GM23338 (cell line): ENCODE data around the gene ABI2. TPM values are rescaled to one million over a fixed set of nuclear protein-coding genes. Genes with fewer than 3 reads are reported as not detected.

Experiments
- ATAC-seq: fragments of 200-7000 bp; cut with Tn5 transposase; 3 replicates; pipeline ENCODE4 v1.9.1; 2020
- DNase-seq: peaks from one replicate; pipeline ENCODE4 v3.0.0-alpha.2; 2015; ENCODE audit warnings: low spot score
- H2AFZ ChIP-seq: fragments of 200-600 bp; sonication (generic); 2 replicates; pipeline ENCODE4 v1.8.0; 2016; ENCODE audit warnings: antibody characterized with exemption, mild to moderate bottlenecking, moderate library complexity
- H3F3A ChIP-seq: fragments of 200-600 bp; sonication (generic); replicated peaks from 2 replicates; pipeline ENCODE4 v1.8.0; 2017; ENCODE audit warnings: antibody characterized with exemption, mixed run types, low read depth
- H3K27ac ChIP-seq: fragments of 200-600 bp; sonication (generic); 2 replicates; pipeline ENCODE4 v1.6.1; 2016; ENCODE audit warnings: low read depth
- H3K27me3 ChIP-seq: fragments of 200-600 bp; sonication (generic); 2 replicates; pipeline ENCODE4 v1.8.0; 2016; ENCODE audit warnings: mild to moderate bottlenecking, mixed run types, moderate library complexity; ENCODE audit not compliant: insufficient read depth
- H3K36me3 ChIP-seq: fragments of 200-600 bp; sonication (generic); 2 replicates; pipeline ENCODE4 v1.8.0; 2016; ENCODE audit warnings: mild to moderate bottlenecking; ENCODE audit not compliant: insufficient read depth
- H3K4me1 ChIP-seq: fragments of 200-600 bp; sonication (generic); 2 replicates; pipeline ENCODE4 v1.8.0; 2016; ENCODE audit warnings: mild to moderate bottlenecking, moderate library complexity; ENCODE audit not compliant: insufficient read depth
- H3K4me2 ChIP-seq: fragments of 200-600 bp; sonication (generic); 2 replicates; pipeline ENCODE4 v1.7.1; 2017; ENCODE audit warnings: mixed run types
- H3K4me3 ChIP-seq: fragments of 200-600 bp; sonication (generic); 2 replicates; pipeline ENCODE4 v1.6.1; 2016; ENCODE audit warnings: mixed run types
- H3K79me2 ChIP-seq: fragments of 200-600 bp; sonication (generic); replicated peaks from 2 replicates; pipeline ENCODE4 v1.8.0; 2017; ENCODE audit warnings: mild to moderate bottlenecking; ENCODE audit not compliant: insufficient read depth
- H3K9me2 ChIP-seq: fragments of 200-600 bp; sonication (generic); 2 replicates; pipeline ENCODE4 v1.8.0; 2017; ENCODE audit not compliant: insufficient read depth
- H4K20me1 ChIP-seq: fragments of 200-600 bp; sonication (generic); replicated peaks from 2 replicates; pipeline ENCODE4 v1.8.0; 2017; ENCODE audit warnings: mild to moderate bottlenecking; ENCODE audit not compliant: insufficient read depth
- H3K27ac Mint-ChIP-seq: 2 replicates; pipeline ENCODE4 v1.8.0; 2020; ENCODE audit warnings: inconsistent platforms, mild to moderate bottlenecking, moderate library complexity, mixed read lengths
- H3K27me3 Mint-ChIP-seq: 3 replicates; pipeline ENCODE4 v1.8.0; 2022; ENCODE audit warnings: low read depth, mild to moderate bottlenecking, moderate library complexity, mixed read lengths, inconsistent platforms; ENCODE audit not compliant: insufficient read depth, poor library complexity
- H3K36me3 Mint-ChIP-seq: 3 replicates; pipeline ENCODE4 v1.8.0; 2021; ENCODE audit warnings: low read depth, mild to moderate bottlenecking, inconsistent platforms, moderate library complexity, mixed read lengths
- H3K4me1 Mint-ChIP-seq: 3 replicates; pipeline ENCODE4 v1.8.0; 2020; ENCODE audit warnings: mild to moderate bottlenecking, inconsistent platforms, mixed read lengths
- H3K4me3 Mint-ChIP-seq: 3 replicates; pipeline ENCODE4 v1.8.0; 2021; ENCODE audit warnings: moderate library complexity, mild to moderate bottlenecking, inconsistent platforms, mixed read lengths
- H3K9me3 Mint-ChIP-seq: 3 replicates; pipeline ENCODE4 v1.8.0; 2020; ENCODE audit warnings: moderate library complexity, mild to moderate bottlenecking, inconsistent platforms, mixed read lengths
- CREB1 ChIP-seq: fragments of 250-450 bp; sonication (Bioruptor Pico); IDR thresholded peaks from 2 replicates; pipeline ENCODE4 v1.5.0; 2020; ENCODE audit warnings: low read depth, mild to moderate bottlenecking, moderate library complexity
- EZH2phosphoT487 ChIP-seq: fragments of 200-600 bp; sonication (generic); IDR thresholded peaks from one replicate; pipeline ENCODE4 v1.8.1; 2018; ENCODE audit warnings: antibody characterized with exemption; ENCODE audit not compliant: unreplicated experiment
- JUNB ChIP-seq: IDR thresholded peaks from one replicate; pipeline ENCODE4 v1.6.1; 2016; ENCODE audit warnings: antibody characterized with exemption; ENCODE audit not compliant: unreplicated experiment
- POLR2AphosphoS5 ChIP-seq: IDR thresholded peaks from 2 replicates; pipeline ENCODE4 v1.6.1; 2016; ENCODE audit warnings: antibody characterized with exemption, low read depth
- ZNF114 ChIP-seq: fragments of 250-450 bp; sonication (Bioruptor Pico); IDR thresholded peaks from 2 replicates; pipeline ENCODE4 v1.5.0; 2020; ENCODE audit warnings: mild to moderate bottlenecking, moderate library complexity
- ZNF331 ChIP-seq: fragments of 250-450 bp; sonication (Bioruptor Pico); IDR thresholded peaks from 2 replicates; pipeline ENCODE4 v1.5.0; 2020; ENCODE audit warnings: low read depth, mild to moderate bottlenecking, moderate library complexity
- polyA plus RNA-seq: library from polyadenylated mRNA; unstranded; fragments of >200 nt; fragmentation: Nextera tagmentation; extraction: Ambion mirVana; gene quantifications from 2 replicates; pipeline ENCODE4 v1.2.1, GENCODE V29; 2016
- total RNA-seq: library from RNA; depleted of rRNA; stranded (reverse); fragments of >200 nt; shearing (Covaris generic); gene quantifications from 2 replicates; pipeline ENCODE4 v1.2.3, GENCODE V29; 2014
- TF ChIP-seq, protein P1 (sequence below): fragments of 250-450 bp; sonication (Bioruptor Pico); IDR thresholded peaks from 2 replicates; pipeline ENCODE4 v1.5.0; 2020; ENCODE audit warnings: mild to moderate bottlenecking, moderate library complexity
- TF ChIP-seq, protein P2 (sequence below), 2 experiments: fragments of 200-600 bp in 1 of 2; sonication (generic) in 1 of 2; conservative IDR thresholded peaks; 2 replicates each; pipeline versions ENCODE4 v1.5.1 to v1.6.1; 2016 to 2017; ENCODE audit warnings: antibody characterized with exemption in 2 of 2, low read depth in 2 of 2, mild to moderate bottlenecking in 2 of 2, moderate library complexity in 1 of 2

The ABI2 gene
- total and polyA plus RNA-seq, 2 experiments from 2014 or later = 46.5 to 114 TPM

DNA sequence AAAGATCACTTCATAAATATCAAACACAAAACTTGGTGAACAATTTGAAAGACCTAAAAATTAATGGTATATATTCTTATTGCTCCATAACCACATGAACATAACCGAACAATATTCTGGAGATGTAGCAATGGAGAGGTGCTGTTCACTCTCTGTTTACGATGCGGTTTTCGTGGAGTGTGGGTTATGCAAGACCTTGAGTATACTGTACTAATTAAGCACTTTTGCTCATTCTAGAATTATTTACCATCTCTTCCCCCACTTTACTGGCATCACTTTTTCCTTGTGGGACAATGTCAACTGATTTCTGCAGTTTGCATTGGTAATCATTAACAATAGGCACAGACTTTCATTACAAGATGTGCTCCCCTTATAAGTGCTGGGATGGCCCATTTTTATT lies 109.3 kb downstream of the ABI2 start (continued):
- TF ChIP-seq, protein P1, sequence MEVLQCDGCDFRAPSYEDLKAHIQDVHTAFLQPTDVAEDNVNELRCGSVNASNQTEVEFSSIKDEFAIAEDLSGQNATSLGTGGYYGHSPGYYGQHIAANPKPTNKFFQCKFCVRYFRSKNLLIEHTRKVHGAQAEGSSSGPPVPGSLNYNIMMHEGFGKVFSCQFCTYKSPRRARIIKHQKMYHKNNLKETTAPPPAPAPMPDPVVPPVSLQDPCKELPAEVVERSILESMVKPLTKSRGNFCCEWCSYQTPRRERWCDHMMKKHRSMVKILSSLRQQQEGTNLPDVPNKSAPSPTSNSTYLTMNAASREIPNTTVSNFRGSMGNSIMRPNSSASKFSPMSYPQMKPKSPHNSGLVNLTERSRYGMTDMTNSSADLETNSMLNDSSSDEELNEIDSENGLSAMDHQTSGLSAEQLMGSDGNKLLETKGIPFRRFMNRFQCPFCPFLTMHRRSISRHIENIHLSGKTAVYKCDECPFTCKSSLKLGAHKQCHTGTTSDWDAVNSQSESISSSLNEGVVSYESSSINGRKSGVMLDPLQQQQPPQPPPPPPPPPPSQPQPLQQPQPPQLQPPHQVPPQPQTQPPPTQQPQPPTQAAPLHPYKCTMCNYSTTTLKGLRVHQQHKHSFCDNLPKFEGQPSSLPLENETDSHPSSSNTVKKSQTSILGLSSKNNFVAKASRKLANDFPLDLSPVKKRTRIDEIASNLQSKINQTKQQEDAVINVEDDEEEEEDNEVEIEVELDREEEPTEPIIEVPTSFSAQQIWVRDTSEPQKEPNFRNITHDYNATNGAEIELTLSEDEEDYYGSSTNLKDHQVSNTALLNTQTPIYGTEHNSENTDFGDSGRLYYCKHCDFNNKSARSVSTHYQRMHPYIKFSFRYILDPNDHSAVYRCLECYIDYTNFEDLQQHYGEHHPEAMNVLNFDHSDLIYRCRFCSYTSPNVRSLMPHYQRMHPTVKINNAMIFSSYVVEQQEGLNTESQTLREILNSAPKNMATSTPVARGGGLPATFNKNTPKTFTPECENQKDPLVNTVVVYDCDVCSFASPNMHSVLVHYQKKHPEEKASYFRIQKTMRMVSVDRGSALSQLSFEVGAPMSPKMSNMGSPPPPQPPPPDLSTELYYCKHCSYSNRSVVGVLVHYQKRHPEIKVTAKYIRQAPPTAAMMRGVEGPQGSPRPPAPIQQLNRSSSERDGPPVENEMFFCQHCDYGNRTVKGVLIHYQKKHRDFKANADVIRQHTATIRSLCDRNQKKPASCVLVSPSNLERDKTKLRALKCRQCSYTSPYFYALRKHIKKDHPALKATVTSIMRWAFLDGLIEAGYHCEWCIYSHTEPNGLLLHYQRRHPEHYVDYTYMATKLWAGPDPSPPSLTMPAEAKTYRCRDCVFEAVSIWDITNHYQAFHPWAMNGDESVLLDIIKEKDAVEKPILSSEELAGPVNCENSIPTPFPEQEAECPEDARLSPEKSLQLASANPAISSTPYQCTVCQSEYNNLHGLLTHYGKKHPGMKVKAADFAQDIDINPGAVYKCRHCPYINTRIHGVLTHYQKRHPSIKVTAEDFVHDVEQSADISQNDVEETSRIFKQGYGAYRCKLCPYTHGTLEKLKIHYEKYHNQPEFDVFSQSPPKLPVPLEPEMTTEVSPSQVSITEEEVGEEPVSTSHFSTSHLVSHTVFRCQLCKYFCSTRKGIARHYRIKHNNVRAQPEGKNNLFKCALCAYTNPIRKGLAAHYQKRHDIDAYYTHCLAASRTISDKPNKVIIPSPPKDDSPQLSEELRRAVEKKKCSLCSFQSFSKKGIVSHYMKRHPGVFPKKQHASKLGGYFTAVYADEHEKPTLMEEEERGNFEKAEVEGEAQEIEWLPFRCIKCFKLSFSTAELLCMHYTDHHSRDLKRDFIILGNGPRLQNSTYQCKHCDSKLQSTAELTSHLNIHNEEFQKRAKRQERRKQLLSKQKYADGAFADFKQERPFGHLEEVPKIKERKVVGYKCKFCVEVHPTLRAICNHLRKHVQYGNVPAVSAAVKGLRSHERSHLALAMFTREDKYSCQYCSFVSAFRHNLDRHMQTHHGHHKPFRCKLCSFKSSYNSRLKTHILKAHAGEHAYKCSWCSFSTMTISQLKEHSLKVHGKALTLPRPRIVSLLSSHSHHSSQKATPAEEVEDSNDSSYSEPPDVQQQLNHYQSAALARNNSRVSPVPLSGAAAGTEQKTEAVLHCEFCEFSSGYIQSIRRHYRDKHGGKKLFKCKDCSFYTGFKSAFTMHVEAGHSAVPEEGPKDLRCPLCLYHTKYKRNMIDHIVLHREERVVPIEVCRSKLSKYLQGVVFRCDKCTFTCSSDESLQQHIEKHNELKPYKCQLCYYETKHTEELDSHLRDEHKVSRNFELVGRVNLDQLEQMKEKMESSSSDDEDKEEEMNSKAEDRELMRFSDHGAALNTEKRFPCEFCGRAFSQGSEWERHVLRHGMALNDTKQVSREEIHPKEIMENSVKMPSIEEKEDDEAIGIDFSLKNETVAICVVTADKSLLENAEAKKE (CRISPR knock-in tag) = no peak
- TF ChIP-seq, protein P2, sequence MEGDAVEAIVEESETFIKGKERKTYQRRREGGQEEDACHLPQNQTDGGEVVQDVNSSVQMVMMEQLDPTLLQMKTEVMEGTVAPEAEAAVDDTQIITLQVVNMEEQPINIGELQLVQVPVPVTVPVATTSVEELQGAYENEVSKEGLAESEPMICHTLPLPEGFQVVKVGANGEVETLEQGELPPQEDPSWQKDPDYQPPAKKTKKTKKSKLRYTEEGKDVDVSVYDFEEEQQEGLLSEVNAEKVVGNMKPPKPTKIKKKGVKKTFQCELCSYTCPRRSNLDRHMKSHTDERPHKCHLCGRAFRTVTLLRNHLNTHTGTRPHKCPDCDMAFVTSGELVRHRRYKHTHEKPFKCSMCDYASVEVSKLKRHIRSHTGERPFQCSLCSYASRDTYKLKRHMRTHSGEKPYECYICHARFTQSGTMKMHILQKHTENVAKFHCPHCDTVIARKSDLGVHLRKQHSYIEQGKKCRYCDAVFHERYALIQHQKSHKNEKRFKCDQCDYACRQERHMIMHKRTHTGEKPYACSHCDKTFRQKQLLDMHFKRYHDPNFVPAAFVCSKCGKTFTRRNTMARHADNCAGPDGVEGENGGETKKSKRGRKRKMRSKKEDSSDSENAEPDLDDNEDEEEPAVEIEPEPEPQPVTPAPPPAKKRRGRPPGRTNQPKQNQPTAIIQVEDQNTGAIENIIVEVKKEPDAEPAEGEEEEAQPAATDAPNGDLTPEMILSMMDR (conservative IDR thresholded peaks at IDR 0.05; ENCODE audit: low read depth in 2 of 2) = no peak
- TF ChIP-seq JUNB = no peak
- no peak for TF ChIP-seq POLR2AphosphoS5
- no peak for TF ChIP-seq EZH2phosphoT487
- no peak for TF ChIP-seq CREB1 (CRISPR knock-in tag)

DNA sequence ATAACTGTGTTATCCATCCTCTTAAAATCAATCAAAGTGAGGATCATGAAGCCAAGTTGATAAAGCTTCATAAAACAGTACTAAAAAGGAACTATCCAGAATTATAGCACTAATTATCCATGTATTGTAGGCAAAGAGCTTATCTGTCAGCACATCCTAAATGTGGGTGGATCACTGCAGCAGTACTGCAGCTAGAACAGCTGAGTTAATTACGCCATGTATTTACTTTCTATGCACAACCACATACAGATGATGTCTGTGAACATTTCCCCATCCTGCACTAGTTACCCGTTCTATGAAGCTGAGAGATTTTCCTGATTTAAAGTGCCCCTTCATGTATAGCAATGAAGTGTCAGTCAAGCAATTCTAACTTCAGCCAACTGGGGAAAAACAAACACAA lies 110.3 kb downstream of the ABI2 start:
- Histone ChIP-seq H3K36me3 (peaks cover 4% of the 10 kb centered on the region; the same call in 1 of the 2 replicates), H3K9me2 (no peaks in the 10 kb centered on the region), H3K27me3 (no peaks in the 10 kb centered on the region), H2AFZ (no peak overlapping the region), H3K4me1 (no peaks in the 10 kb centered on the region), H3K27ac (no peak overlapping the region), H3K79me2 (no peaks in the 10 kb centered on the region), H3F3A (no peaks in the 10 kb centered on the region), H4K20me1 (no peaks in the 10 kb centered on the region; the same call in 1 of the 2 replicates), H3K4me2 (no peak overlapping the region), H3K4me3 (no peak overlapping the region)
- ATAC-seq = no peak
- Mint-ChIP-seq H3K27me3 (peaks cover 5% of the 10 kb centered on the region), H3K4me3 (no peak overlapping the region), H3K27ac (no peak overlapping the region), H3K4me1 (peaks cover 14% of the 10 kb centered on the region), H3K9me3 (no peaks in the 10 kb centered on the region; the same call in 2 of the 3 replicates), H3K36me3 (peaks cover 16% of the 10 kb centered on the region)
- DNase-seq = no peak
- TF ChIP-seq ZNF114 (CRISPR knock-in tag) (no peak), ZNF331 (CRISPR knock-in tag) (no peak)
- TF ChIP-seq, protein P2 (conservative IDR thresholded peaks at IDR 0.05; ENCODE audit: low read depth in 2 of 2) = no peak
